ENCODE data around the gene MAMLD1.

Gene MAMLD1

DNA sequence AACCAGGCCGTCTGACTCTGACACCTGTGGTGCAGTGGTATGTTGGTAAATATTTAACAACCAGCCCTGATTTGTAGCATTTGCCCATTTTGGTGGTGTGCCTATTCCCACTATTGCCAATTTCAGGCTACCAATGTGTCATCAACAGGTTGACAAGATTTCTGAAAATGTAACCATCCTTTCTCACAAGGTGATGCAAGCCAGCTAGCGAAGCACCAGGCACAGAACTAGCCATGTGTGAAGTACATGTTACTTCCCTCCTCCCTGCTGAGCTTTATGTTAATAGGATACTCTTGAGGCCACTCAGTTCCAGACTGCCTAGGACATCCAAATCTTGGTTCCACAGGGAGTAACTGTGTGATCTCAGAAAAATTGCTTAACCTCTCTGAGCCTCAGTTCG is 7.2 kb upstream of the MAMLD1 start:
- DNase-seq = no peak

GRCh38 chrX:150357790-150358189 is 5.3 kb upstream of the MAMLD1 start:
- no peak for DNase-seq

- DNase-seq = no peak
Observed at GRCh38 chrX:150358651-150359050, 4.5 kb upstream of the MAMLD1 start.

DNA sequence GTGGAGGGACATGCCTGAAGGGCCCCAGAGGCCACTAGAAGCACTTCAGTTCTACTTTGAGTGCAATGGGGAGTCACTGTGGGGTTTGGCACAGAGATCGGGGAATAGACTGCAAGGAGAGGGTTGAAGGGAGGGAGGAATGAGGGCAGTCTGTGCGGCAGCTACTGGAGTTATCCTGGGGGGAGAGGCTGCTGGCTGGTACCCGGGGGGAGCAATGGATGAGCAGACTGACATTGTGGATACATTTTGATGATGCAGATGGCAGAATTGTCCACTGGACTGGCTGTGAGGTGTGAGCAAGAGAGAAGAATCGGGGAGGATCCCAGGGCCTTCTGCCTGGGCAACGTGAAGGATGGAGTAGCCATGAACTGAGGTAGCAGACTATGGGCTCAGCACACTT is 2.8 kb upstream of the MAMLD1 start:
- DNase-seq = no peak

- no peak for DNase-seq
Observed at GRCh38 chrX:150361070-150361776, 1.9 kb upstream of the MAMLD1 start.

- no peak for DNase-seq
Observed at GRCh38 chrX:150361777-150362351, 1.3 kb upstream of the MAMLD1 start.

DNA sequence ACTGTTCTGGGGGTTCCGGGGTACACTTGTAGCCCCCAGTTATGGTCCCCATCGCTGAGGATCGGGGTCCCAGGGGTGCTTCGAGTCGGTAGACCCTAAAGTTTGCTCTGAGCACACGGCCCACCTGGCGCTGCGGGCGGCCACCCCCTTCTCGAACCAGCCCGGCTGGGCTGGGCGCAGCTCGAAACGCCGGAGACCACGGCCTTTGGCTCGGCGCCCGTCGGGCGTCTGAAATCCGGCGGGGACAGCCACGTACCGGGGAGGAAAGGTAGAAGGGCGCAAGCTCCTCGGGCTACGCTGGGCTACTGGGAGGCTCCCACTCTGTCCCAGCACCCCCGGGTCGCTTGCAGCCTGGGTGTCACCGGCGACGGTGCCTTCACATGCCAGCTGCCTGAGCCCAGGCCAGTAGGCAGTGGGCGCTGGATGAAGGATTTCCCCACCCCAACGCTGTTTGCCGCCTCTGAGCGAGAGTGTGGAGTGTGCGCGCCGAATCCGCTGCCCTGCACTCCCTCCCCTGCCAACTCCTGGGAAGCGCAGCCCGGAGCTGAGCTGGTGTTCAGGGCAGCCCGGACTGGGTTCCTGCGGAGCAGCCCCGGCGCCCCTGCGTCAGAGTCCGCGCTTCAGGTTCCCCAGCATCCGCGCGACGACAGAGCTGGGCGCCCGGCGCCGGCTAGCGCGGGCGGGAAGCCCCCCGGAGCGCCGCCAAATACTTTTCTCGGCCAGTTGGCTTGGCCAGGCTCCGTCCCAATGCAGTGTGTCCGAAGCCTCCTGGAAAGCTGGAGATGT is 637 bp downstream of the MAMLD1 start:
- DNase-seq = no peak

GRCh38 chrX:150364347-150365050 is 1.4 kb downstream of the MAMLD1 start:
- DNase-seq = no peak

GRCh38 chrX:150365051-150365989 is 2.2 kb downstream of the MAMLD1 start:
- no peak for DNase-seq

- no peak for DNase-seq
Observed at GRCh38 chrX:150365990-150366911, 3.1 kb downstream of the MAMLD1 start.

DNA sequence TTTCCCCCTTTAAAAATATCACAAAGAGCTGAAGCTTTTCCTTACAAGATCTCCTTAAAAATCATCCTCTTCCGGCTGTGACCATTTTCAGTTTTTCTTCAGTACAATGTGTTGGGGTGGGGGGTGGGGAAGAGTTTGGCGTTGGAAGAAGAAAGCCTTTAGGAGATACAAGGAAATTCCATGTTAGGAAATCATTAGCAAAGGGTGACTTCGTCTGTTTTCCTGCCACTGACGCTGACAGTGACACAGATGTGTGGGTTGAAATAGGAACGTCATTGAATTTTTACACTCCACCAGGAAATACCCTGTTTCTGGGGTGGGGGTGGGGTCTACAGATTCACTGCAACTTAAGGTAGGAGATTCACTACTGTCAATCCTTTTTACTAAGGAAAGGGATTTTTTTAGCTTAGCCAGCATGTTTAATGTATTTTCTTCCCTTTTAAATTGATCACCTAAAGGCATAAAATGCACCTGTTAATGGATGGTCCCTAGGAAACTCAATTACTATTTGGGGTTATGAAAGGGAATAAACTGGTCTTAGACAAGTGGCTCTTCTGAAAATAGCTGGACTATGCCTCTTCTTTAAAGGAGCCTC is 3.9 kb downstream of the MAMLD1 start:
- DNase-seq = no peak

DNA sequence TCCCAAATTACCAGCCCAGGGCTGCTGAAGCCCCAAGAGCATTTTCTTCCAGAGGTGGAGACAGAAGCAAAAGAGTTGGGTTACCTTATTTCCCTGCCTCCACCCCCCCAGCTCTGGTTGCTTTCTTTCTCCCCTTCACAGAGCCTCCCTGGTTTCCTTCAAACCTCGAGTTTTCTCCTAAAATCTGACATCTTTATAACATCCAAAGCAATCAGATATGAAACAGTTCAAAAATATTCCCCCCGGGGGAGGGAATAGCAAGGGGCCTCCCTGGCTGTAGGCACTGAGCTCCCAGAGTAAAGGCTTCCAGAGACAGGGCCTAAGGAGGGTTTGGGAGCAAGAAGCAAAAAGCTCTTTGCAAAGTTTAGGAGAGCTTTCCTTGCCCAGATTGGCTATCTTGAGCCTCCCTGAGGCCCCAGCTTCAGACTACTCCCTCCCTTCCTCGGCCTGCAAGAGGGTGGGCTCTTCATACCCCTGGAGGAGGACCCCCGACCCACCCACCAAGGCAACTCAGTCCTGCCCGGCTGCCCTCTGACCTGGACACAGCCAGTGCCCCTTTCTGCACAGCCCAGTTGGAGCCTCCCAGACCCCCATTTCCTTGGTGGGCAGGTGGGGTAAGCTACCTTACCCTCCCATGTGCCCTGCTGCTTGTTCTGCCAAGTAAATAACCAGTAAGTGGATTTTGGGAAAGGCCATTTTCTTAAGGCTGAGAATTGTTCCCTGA is 7.6 kb downstream of the MAMLD1 start:
- no peak for DNase-seq

- DNase-seq = no peak
Observed at GRCh38 chrX:150371877-150372276, 8.8 kb downstream of the MAMLD1 start.

DNA sequence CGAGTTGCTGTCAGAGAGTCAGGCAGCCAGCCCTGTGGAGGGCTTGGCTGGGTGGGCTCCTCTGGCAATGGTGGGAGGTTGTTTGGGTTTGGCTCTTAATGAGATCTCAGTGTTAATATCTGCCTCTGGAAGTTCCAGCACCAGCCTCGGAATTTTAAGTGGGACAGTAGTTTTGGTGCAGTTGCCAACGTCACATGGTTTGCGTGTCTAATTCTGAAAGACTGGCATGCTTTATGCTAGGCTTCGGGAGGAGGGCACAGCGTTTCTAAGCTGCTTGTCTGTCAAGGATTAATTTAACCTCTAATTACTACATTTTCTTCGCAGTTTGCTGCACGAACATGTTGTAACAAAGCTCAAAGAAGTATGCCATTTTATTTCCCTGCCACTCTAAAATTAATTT is 9.2 kb downstream of the MAMLD1 start:
- DNase-seq = no peak

- DNase-seq = no peak
Observed at GRCh38 chrX:150372756-150373155, 9.6 kb downstream of the MAMLD1 start.

- DNase-seq = no peak
Observed at GRCh38 chrX:150375243-150375770, 12.2 kb downstream of the MAMLD1 start.

GRCh38 chrX:150377005-150377404 is 13.9 kb downstream of the MAMLD1 start:
- DNase-seq = no peak

- no peak for DNase-seq
Observed at GRCh38 chrX:150405006-150405405, 41.9 kb downstream of the MAMLD1 start.

- no peak for DNase-seq
Observed at GRCh38 chrX:150405576-150405975, 42.5 kb downstream of the MAMLD1 start.

- no peak for DNase-seq
Observed at GRCh38 chrX:150406596-150406995, 43.5 kb downstream of the MAMLD1 start.
